Neural cell (in vitro differentiated cells): ENCODE measurements around the gene ANAPC10. TPM values are rescaled to one million over a fixed set of nuclear protein-coding genes. Genes with fewer than 3 reads are reported as not detected.

Experiments used
- H2AFZ ChIP-seq: fragments of 200-600, 300-800 bp; sonication (generic), shearing (Covaris generic); 2 replicates; pipeline ENCODE4 v1.6.0; 2014; ENCODE audit warnings: low read depth, mild to moderate bottlenecking, antibody characterized with exemption, low read length, moderate library complexity
- H3F3A ChIP-seq: fragments of 200-600 bp; shearing (Covaris generic); 2 replicates; pipeline ENCODE4 v1.6.1; 2016; ENCODE audit warnings: mild to moderate bottlenecking, moderate library complexity, mixed read lengths, antibody characterized with exemption, low read length; ENCODE audit not compliant: insufficient read depth, poor library complexity, severe bottlenecking
- H3K27ac ChIP-seq: fragments of 200-600, 300-800 bp; sonication (generic), shearing (Covaris generic); 2 replicates; pipeline ENCODE4 v1.5.1; 2014; ENCODE audit warnings: mild to moderate bottlenecking, low read length, moderate library complexity
- H3K27me3 ChIP-seq: fragments of 300-800, 200-600 bp; sonication (generic), shearing (Covaris generic); 2 replicates; pipeline ENCODE4 v1.6.0; 2014; ENCODE audit warnings: mild to moderate bottlenecking, low read depth, low read length, moderate library complexity; ENCODE audit not compliant: insufficient read depth
- H3K36me3 ChIP-seq: fragments of 300-800, 200-600 bp; sonication (generic), shearing (Covaris generic); 2 replicates; pipeline ENCODE4 v1.5.1; 2014; ENCODE audit warnings: mild to moderate bottlenecking, antibody characterized with exemption, low read length, moderate library complexity; ENCODE audit not compliant: insufficient read depth
- H3K4me2 ChIP-seq: fragments of 300-800, 200-600 bp; sonication (generic), shearing (Covaris generic); 2 replicates; pipeline ENCODE4 v1.6.0; 2014; ENCODE audit warnings: mild to moderate bottlenecking, low read length
- H3K4me3 ChIP-seq: fragments of 300-800, 200-600 bp; sonication (generic), shearing (Covaris generic); 2 replicates; pipeline ENCODE4 v1.5.1; 2014; ENCODE audit warnings: mild to moderate bottlenecking, low read length, moderate library complexity
- H3K79me2 ChIP-seq: fragments of 200-600 bp; shearing (Covaris generic); replicated peaks from 2 replicates; pipeline ENCODE4 v1.6.0; 2014; ENCODE audit warnings: mild to moderate bottlenecking, low read length, moderate library complexity; ENCODE audit not compliant: insufficient read depth
- H3K9ac ChIP-seq: fragments of 300-800, 200-600 bp; sonication (generic), shearing (Covaris generic); 2 replicates; pipeline ENCODE4 v1.6.1; 2016; ENCODE audit warnings: mild to moderate bottlenecking, low read length, mixed read lengths
- H3K9me2 ChIP-seq: fragments of 200-600 bp; shearing (Covaris generic); 2 replicates; pipeline ENCODE4 v1.6.1; 2016; ENCODE audit warnings: mild to moderate bottlenecking, low read length, mixed read lengths; ENCODE audit not compliant: insufficient read depth
- H3K9me3 ChIP-seq: fragments of 200-600, 300-800 bp; sonication (generic), shearing (Covaris generic); 2 replicates; pipeline ENCODE4 v1.6.1; 2016; ENCODE audit warnings: mild to moderate bottlenecking, mixed run types, low read length, moderate library complexity, mixed read lengths
- H4K20me1 ChIP-seq: fragments of 200-600 bp; shearing (Covaris generic); 2 replicates; pipeline ENCODE4 v1.6.1; 2016; ENCODE audit warnings: mild to moderate bottlenecking, mixed run types; ENCODE audit not compliant: insufficient read depth
- EP300 ChIP-seq: fragments of 450-650 bp; conservative IDR thresholded peaks from 2 replicates; pipeline ENCODE4 v1.6.1; 2014; ENCODE audit warnings: antibody characterized with exemption, mild to moderate bottlenecking, moderate library complexity; ENCODE audit not compliant: poor library complexity, severe bottlenecking
- EZH2 ChIP-seq: fragments of 200-600, 300-800 bp; shearing (Covaris generic), sonication (generic); IDR thresholded peaks from 2 replicates; pipeline ENCODE4 v1.6.1; 2014; ENCODE audit warnings: antibody characterized with exemption, low read length, borderline replicate concordance, mild to moderate bottlenecking; ENCODE audit not compliant: insufficient read depth, poor library complexity, severe bottlenecking
- MXI1 ChIP-seq: fragments of 450-650 bp; conservative IDR thresholded peaks from 2 replicates; pipeline ENCODE4 v1.6.1; 2014; ENCODE audit warnings: antibody characterized with exemption, mild to moderate bottlenecking; ENCODE audit not compliant: poor library complexity, severe bottlenecking
- POLR2AphosphoS5 ChIP-seq: IDR thresholded peaks from 2 replicates; pipeline ENCODE4 v1.6.1; 2012
- RAD21 ChIP-seq: fragments of 450-650 bp; conservative IDR thresholded peaks from 2 replicates; pipeline ENCODE4 v1.6.1; 2014; ENCODE audit warnings: antibody characterized with exemption, mild to moderate bottlenecking, moderate library complexity
- SMC3 ChIP-seq: fragments of 450-650 bp; conservative IDR thresholded peaks from 2 replicates; pipeline ENCODE4 v1.6.1; 2014; ENCODE audit warnings: antibody characterized with exemption, mild to moderate bottlenecking, moderate library complexity; ENCODE audit not compliant: poor library complexity
- TAF1 ChIP-seq: IDR thresholded peaks from 2 replicates; pipeline ENCODE4 v1.6.1; 2012; ENCODE audit warnings: low read depth
- polyA plus RNA-seq: library from polyadenylated mRNA; depleted of rRNA; stranded (reverse); fragments of >200 nt; gene quantifications from 2 replicates; pipeline ENCODE4 v1.2.3, GENCODE V29; 2014
- TF ChIP-seq, protein P1 (sequence below): IDR thresholded peaks from 2 replicates; pipeline ENCODE4 v1.6.1; 2012; ENCODE audit warnings: borderline replicate concordance
- TF ChIP-seq, protein P2 (sequence below): fragments of 450-650 bp; IDR thresholded peaks from 2 replicates; pipeline ENCODE4 v1.5.1; 2014; ENCODE audit warnings: antibody characterized with exemption, mild to moderate bottlenecking, moderate library complexity; ENCODE audit not compliant: poor library complexity, severe bottlenecking

Gene ANAPC10
- polyA plus RNA-seq, 1 donor from 2014 or later, result 37.7 TPM

DNA sequence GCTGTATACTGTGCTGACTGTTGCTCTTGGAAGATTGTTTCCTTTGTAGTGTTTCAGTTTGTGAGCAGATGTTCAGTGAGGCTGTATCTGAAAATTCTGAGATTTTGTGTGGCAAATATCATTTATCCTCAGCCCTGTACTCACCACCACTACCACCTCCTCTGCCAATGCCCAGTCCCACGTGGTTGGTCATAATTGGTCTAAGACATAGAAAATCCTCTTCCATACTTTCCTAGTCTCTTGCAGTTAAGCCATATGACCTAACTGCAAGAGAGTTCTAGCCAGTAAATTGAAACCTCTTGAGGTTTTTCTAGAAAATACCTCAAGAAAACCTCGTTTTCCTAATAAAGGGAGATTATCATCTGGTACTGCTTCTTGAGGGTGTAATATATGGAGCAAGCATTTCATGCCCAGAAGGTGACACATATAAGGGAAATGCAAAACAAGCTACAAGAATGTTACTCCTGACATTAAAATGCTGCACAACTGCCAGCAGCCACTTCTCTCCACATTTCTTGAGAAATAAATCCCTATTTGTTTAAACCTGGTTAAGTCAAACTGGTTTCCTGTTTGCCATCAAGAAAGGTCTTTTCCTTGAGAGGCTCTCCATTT is 32.9 kb upstream of the ANAPC10 start:
- Histone ChIP-seq H3K9me3 (no peaks in the 10 kb centered on the region), H3K4me3 (no peak overlapping the region), H3K9me2 (no peaks in the 10 kb centered on the region), H3K79me2 (no peaks in the 10 kb centered on the region), H3F3A (no peaks in the 10 kb centered on the region), H4K20me1 (no peaks in the 10 kb centered on the region), H3K27me3 (no peaks in the 10 kb centered on the region), H3K9ac (no peak overlapping the region), H2AFZ (no peak overlapping the region), H3K27ac (no peak overlapping the region), H3K36me3 (peaks cover 5% of the 10 kb centered on the region), H3K4me2 (no peak overlapping the region)
- no peak for TF ChIP-seq TAF1
- TF ChIP-seq POLR2AphosphoS5, result no peak

DNA sequence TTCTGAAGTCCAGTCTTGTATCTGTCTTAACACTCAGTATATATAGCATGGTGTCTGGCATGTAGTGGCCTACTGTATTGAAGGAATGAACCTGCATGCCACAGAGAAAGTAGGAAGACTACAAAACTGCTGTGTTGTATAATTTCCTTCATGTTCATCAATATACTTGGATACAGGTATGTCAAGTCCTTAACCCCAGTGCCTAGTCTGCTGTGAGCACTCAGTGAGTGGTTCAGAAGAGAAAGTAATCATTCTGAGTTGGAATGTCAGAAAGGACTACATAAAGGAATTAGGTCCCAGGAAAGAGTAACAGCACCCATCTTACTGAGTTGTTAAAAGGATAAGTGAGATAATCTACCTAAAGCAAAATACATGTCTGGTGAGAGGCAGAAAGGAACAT is 32.1 kb upstream of the ANAPC10 start:
- Histone ChIP-seq H3K9me3 (no peaks in the 10 kb centered on the region), H3K4me3 (no peak overlapping the region), H3K27me3 (no peaks in the 10 kb centered on the region), H3K9me2 (no peaks in the 10 kb centered on the region), H3K4me2 (no peak overlapping the region), H3K27ac (no peak overlapping the region), H3K9ac (no peak overlapping the region), H3F3A (no peaks in the 10 kb centered on the region), H2AFZ (no peak overlapping the region), H3K79me2 (no peaks in the 10 kb centered on the region), H3K36me3 (peaks cover 5% of the 10 kb centered on the region), H4K20me1 (no peaks in the 10 kb centered on the region)
- TF ChIP-seq TAF1, result no peak
- no peak for TF ChIP-seq EZH2
- TF ChIP-seq, protein P1, sequence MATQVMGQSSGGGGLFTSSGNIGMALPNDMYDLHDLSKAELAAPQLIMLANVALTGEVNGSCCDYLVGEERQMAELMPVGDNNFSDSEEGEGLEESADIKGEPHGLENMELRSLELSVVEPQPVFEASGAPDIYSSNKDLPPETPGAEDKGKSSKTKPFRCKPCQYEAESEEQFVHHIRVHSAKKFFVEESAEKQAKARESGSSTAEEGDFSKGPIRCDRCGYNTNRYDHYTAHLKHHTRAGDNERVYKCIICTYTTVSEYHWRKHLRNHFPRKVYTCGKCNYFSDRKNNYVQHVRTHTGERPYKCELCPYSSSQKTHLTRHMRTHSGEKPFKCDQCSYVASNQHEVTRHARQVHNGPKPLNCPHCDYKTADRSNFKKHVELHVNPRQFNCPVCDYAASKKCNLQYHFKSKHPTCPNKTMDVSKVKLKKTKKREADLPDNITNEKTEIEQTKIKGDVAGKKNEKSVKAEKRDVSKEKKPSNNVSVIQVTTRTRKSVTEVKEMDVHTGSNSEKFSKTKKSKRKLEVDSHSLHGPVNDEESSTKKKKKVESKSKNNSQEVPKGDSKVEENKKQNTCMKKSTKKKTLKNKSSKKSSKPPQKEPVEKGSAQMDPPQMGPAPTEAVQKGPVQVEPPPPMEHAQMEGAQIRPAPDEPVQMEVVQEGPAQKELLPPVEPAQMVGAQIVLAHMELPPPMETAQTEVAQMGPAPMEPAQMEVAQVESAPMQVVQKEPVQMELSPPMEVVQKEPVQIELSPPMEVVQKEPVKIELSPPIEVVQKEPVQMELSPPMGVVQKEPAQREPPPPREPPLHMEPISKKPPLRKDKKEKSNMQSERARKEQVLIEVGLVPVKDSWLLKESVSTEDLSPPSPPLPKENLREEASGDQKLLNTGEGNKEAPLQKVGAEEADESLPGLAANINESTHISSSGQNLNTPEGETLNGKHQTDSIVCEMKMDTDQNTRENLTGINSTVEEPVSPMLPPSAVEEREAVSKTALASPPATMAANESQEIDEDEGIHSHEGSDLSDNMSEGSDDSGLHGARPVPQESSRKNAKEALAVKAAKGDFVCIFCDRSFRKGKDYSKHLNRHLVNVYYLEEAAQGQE, result no peak
- no peak for TF ChIP-seq EP300
- TF ChIP-seq MXI1, result no peak
- TF ChIP-seq SMC3, result no peak
- TF ChIP-seq, protein P2, sequence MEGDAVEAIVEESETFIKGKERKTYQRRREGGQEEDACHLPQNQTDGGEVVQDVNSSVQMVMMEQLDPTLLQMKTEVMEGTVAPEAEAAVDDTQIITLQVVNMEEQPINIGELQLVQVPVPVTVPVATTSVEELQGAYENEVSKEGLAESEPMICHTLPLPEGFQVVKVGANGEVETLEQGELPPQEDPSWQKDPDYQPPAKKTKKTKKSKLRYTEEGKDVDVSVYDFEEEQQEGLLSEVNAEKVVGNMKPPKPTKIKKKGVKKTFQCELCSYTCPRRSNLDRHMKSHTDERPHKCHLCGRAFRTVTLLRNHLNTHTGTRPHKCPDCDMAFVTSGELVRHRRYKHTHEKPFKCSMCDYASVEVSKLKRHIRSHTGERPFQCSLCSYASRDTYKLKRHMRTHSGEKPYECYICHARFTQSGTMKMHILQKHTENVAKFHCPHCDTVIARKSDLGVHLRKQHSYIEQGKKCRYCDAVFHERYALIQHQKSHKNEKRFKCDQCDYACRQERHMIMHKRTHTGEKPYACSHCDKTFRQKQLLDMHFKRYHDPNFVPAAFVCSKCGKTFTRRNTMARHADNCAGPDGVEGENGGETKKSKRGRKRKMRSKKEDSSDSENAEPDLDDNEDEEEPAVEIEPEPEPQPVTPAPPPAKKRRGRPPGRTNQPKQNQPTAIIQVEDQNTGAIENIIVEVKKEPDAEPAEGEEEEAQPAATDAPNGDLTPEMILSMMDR, result no peak

DNA sequence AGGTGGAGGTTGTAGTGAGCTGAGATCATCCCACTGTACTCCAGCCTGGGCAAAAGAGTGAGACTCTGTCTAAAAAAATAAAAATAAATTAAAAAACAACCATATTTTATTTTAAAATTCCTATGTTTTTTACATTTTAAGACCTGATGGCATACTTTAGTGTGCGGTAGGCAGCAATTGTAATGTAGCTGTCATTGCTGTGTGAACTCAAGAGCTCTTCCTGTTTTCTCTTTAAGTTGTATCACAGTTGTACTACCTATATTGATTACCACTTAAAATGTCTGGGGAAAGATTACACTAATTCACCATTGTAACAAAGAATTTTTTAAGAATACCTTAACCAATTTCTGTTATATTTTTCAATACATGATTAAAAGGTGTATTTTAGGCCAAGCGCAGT is 27.4 kb upstream of the ANAPC10 start:
- no peak overlapping the region for H3K4me3 ChIP-seq
- H3K9me3 ChIP-seq, result no peaks in the 10 kb centered on the region
- H3K9me2 ChIP-seq, result no peaks in the 10 kb centered on the region
- TF ChIP-seq, protein P1, result no peak
- TF ChIP-seq SMC3 (no peak), EZH2 (no peak), MXI1 (no peak), RAD21 (no peak), EP300 (no peak), POLR2AphosphoS5 (no peak), TAF1 (no peak)
- TF ChIP-seq, protein P2, result no peak
- H3K9ac ChIP-seq, result no peak overlapping the region
- no peak overlapping the region for H3K4me2 ChIP-seq
- no peaks in the 10 kb centered on the region for H3F3A ChIP-seq
- no peaks in the 10 kb centered on the region for H3K27me3 ChIP-seq
- H3K36me3 ChIP-seq, result peaks cover 10% of the 10 kb centered on the region
- no peaks in the 10 kb centered on the region for H3K79me2 ChIP-seq
- no peak overlapping the region for H3K27ac ChIP-seq
- H4K20me1 ChIP-seq, result no peaks in the 10 kb centered on the region
- no peak overlapping the region for H2AFZ ChIP-seq
